Neuronal stem cell (in vitro differentiated cells): ENCODE data around the gene MICAL3.

Experiments used
- DNase-seq: peaks from one replicate; pipeline ENCODE4 v3.0.0-alpha.2; 2013; ENCODE audit warnings: low spot score
- H2AFZ ChIP-seq: one replicate; pipeline ENCODE4 v1.6.1; 2013; ENCODE audit warnings: mild to moderate bottlenecking, low read length, inconsistent platforms
- H2AK5ac ChIP-seq: 2 replicates; pipeline ENCODE4 v1.6.1; 2013; ENCODE audit warnings: low read depth, mild to moderate bottlenecking, inconsistent platforms, low read length, moderate library complexity, mixed read lengths
- H2BK120ac ChIP-seq: 2 replicates; pipeline ENCODE4 v1.6.1; 2013; ENCODE audit warnings: low read depth, mild to moderate bottlenecking, inconsistent platforms, low read length, moderate library complexity, mixed read lengths
- H2BK12ac ChIP-seq: one replicate; pipeline ENCODE4 v1.6.1; 2013; ENCODE audit warnings: low read length, inconsistent platforms
- H2BK15ac ChIP-seq: 2 replicates; pipeline ENCODE4 v1.6.1; 2013; ENCODE audit warnings: mild to moderate bottlenecking, low read length, inconsistent platforms, mixed read lengths
- H2BK5ac ChIP-seq: one replicate; pipeline ENCODE4 v1.6.1; 2013; ENCODE audit warnings: inconsistent platforms, mild to moderate bottlenecking, low read length, moderate library complexity
- H3K14ac ChIP-seq: one replicate; pipeline ENCODE4 v1.6.1; 2013; ENCODE audit warnings: low read length, inconsistent platforms
- H3K18ac ChIP-seq: 2 replicates; pipeline ENCODE4 v1.6.1; 2013; ENCODE audit warnings: low read length, inconsistent platforms
- H3K23ac ChIP-seq: 2 replicates; pipeline ENCODE4 v1.6.1; 2013; ENCODE audit warnings: low read depth, mild to moderate bottlenecking, mixed read lengths, low read length, inconsistent platforms; ENCODE audit not compliant: poor library complexity
- H3K27ac ChIP-seq: replicated peaks from 3 replicates; pipeline ENCODE4 v1.5.1; 2013; ENCODE audit warnings: low read length, inconsistent platforms
- H3K27me3 ChIP-seq, 3 experiments: 2 replicates each; pipeline ENCODE4 v1.6.1; 2013; ENCODE audit warnings: low read length in 3 of 3, mild to moderate bottlenecking in 2 of 3, inconsistent platforms in 1 of 3, low read depth in 1 of 3, mixed read lengths in 1 of 3, moderate library complexity in 1 of 3; ENCODE audit not compliant: control insufficient read depth in 3 of 3, insufficient read depth in 3 of 3
- H3K36me3 ChIP-seq, 2 donors: replicated peaks in 1 of 2; 2 replicates each; pipeline ENCODE4 v1.6.1; 2013; ENCODE audit warnings: low read length in 2 of 2; ENCODE audit not compliant: control insufficient read depth in 2 of 2, insufficient read depth in 2 of 2
- H3K4ac ChIP-seq: 2 replicates; pipeline ENCODE4 v1.6.1; 2013; ENCODE audit warnings: inconsistent platforms, mild to moderate bottlenecking, low read length, moderate library complexity
- H3K4me1 ChIP-seq, 2 donors: 1 replicate in 1 of 2; 2 replicates in 1 of 2; pipeline ENCODE4 v1.6.1; 2013; ENCODE audit warnings: low read length in 2 of 2, low read depth in 1 of 2; ENCODE audit not compliant: control insufficient read depth in 2 of 2, insufficient read depth in 1 of 2
- H3K4me2 ChIP-seq: one replicate; pipeline ENCODE4 v1.6.1; 2013; ENCODE audit warnings: mild to moderate bottlenecking, low read length, inconsistent platforms; ENCODE audit not compliant: insufficient read depth, poor library complexity, severe bottlenecking
- H3K4me3 ChIP-seq, 2 donors: 2 replicates each; pipeline ENCODE4 v1.5.1; 2013; ENCODE audit warnings: low read length in 2 of 2, mild to moderate bottlenecking in 2 of 2, inconsistent platforms in 1 of 2, moderate library complexity in 1 of 2
- H3K79me1 ChIP-seq: one replicate; pipeline ENCODE4 v1.6.1; 2013; ENCODE audit warnings: low read depth, mild to moderate bottlenecking, inconsistent platforms, low read length, moderate library complexity
- H3K9ac ChIP-seq: one replicate; pipeline ENCODE4 v1.6.1; 2013; ENCODE audit warnings: mild to moderate bottlenecking, low read depth, low read length, inconsistent platforms; ENCODE audit not compliant: poor library complexity
- H3K9me3 ChIP-seq, 2 donors: replicated peaks in 1 of 2; 2 replicates each; pipeline versions ENCODE3 to v1.6.1; 2013; ENCODE audit warnings: low read length in 2 of 2, mild to moderate bottlenecking in 2 of 2, inconsistent platforms in 1 of 2, low read depth in 1 of 2, mixed read lengths in 1 of 2, moderate library complexity in 1 of 2; ENCODE audit not compliant: control insufficient read depth in 2 of 2, insufficient read depth in 1 of 2
- H4K8ac ChIP-seq: one replicate; pipeline ENCODE4 v1.6.1; 2013; ENCODE audit warnings: low read depth, mild to moderate bottlenecking, inconsistent platforms, low read length, moderate library complexity
- H4K91ac ChIP-seq: one replicate; pipeline ENCODE4 v1.6.1; 2013; ENCODE audit warnings: low read length, low read depth, mild to moderate bottlenecking, inconsistent platforms; ENCODE audit not compliant: poor library complexity
- WGBS, 2 donors: extraction: QIAGEN DNeasy Blood & Tissue Kit; methylation state at CpG; one replicate each; pipeline ENCODE4 v1.1.7; 2013; ENCODE audit warnings: missing lambda C conversion rate in 2 of 2, mixed read lengths in 1 of 2; ENCODE audit not compliant: insufficient read length in 2 of 2, insufficient replicate concordance in 1 of 2; ENCODE audit errors: extremely low coverage in 2 of 2; 5-methylcytosine and 5-hydroxymethylcytosine counted together

MICAL3 gene

DNA sequence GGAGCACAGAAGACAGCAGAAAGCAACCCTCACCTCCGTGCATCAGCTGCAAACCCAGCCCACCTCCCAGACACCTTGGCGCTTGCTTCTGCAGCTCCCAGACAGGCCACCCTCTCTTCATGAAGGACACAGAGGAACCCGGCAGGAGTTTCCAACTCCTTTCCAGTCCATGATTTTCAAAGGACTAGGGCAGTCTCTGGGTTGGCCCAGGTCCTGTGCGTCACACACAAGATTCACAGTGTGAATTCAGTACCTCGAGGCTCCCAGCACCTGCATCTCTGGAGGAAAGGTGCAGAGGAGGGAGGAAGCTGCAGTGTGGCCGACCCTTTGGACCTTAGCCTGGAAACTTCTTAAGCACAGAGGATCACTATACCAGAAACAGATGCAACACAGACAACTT lies 189.1 kb downstream of the MICAL3 start:
- Histone ChIP-seq H3K4me3 (no peak overlapping the region), H3K79me1 (no peaks in the 10 kb centered on the region), H2BK15ac (no peak overlapping the region), H4K8ac (no peak overlapping the region), H3K23ac (no peak overlapping the region), H3K14ac (no peak overlapping the region), H3K4ac (no peak overlapping the region), H3K27ac (no peak overlapping the region), H2BK5ac (peak overlapping the region; percentile 54), H3K4me2 (no peak overlapping the region), H2AK5ac (no peak overlapping the region), H2BK12ac (no peak overlapping the region), H3K18ac (no peak overlapping the region), H3K36me3 (peaks cover 9 to 23% of the 10 kb centered on the region in 2 donors), H2BK120ac (no peak overlapping the region), H3K9me3 (no peaks in the 10 kb centered on the region), H3K27me3 (no peaks in the 10 kb centered on the region), H2AFZ (no peak overlapping the region), H4K91ac (no peak overlapping the region), H3K9ac (no peak overlapping the region), H3K4me1 (peaks cover 6 to 7% of the 10 kb centered on the region in 2 donors)
- WGBS, 2 donors: no CpG with 5 or more reads among the region's 6 CpGs
- no peak for DNase-seq

DNA sequence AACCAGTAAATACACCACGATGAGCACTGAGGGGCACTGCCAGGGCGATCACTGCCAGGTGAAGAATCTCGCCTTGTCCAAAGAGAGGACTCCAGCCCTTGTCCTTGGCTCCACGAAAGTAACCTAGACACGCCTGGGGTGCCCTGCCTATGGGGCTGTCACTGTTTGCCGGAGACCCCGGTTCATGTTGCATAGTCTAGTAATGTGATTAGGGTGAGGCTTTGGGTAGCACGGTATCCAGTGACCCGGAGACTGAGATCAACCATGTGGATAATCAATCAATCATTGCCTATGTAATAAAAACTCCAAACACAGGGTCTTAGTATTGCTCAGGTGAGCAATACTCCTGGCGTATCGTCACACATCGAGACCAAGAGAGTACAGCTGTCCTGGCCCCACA lies 190.9 kb downstream of the MICAL3 start:
- no CpG with 5 or more reads among the region's 12 CpGs for WGBS, 2 donors

DNA sequence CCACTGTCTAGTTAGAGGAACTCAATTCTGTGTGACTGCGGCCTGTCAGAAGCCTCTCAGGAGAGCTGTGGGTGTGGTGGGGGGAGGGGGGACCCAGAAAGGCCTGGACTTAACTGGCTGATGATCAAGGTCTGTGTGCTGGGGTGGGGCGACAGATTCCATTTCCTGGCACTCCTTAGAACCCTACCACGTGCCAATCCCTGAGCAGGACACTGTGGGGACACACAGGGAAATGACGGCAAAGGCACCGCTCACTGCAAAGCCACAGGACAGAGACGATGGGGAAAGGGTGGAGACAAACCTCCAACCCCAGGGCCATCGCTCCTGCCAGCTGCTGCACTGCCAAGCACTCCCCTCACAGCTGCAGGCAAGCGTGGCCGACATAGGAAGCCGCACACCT lies 191.7 kb downstream of the MICAL3 start:
- H3K4ac ChIP-seq: no peak overlapping the region
- H3K4me1 ChIP-seq: peaks cover 14 to 17% of the 10 kb centered on the region in 2 donors
- H2BK5ac ChIP-seq: no peak overlapping the region
- H2BK12ac ChIP-seq: no peak overlapping the region
- H3K18ac ChIP-seq: no peak overlapping the region
- no peak overlapping the region for H3K4me3 ChIP-seq
- no CpG with 5 or more reads among the region's 10 CpGs for WGBS, 2 donors
- H2AFZ ChIP-seq: no peak overlapping the region
- no peaks in the 10 kb centered on the region for H3K79me1 ChIP-seq
- no peak overlapping the region for H3K9ac ChIP-seq
- DNase-seq: no peak
- H3K23ac ChIP-seq: peak overlapping the region; percentile 59
- no peak overlapping the region for H4K91ac ChIP-seq
- no peak overlapping the region for H2BK120ac ChIP-seq
- no peak overlapping the region for H2BK15ac ChIP-seq
- no peak overlapping the region for H3K4me2 ChIP-seq
- no peak overlapping the region for H2AK5ac ChIP-seq
- H3K36me3 ChIP-seq: peaks cover 10 to 21% of the 10 kb centered on the region in 2 donors
- H3K9me3 ChIP-seq: no peaks in the 10 kb centered on the region
- no peak overlapping the region for H3K27ac ChIP-seq
- no peak overlapping the region for H4K8ac ChIP-seq
- peak overlapping the region; percentile 72 for H3K14ac ChIP-seq
- H3K27me3 ChIP-seq: no peaks in the 10 kb centered on the region

More for the DNA sequence above, 190.9 kb downstream of the MICAL3 start:
- Histone ChIP-seq H2AFZ (no peak overlapping the region), H4K8ac (no peak overlapping the region), H2BK5ac (no peak overlapping the region), H3K36me3 (peaks cover 10 to 22% of the 10 kb centered on the region in 2 donors), H3K23ac (no peak overlapping the region), H2AK5ac (no peak overlapping the region), H3K18ac (no peak overlapping the region), H3K27me3 (no peaks in the 10 kb centered on the region), H2BK120ac (no peak overlapping the region), H2BK15ac (no peak overlapping the region), H4K91ac (no peak overlapping the region), H3K27ac (no peak overlapping the region), H3K9me3 (no peaks in the 10 kb centered on the region), H3K14ac (no peak overlapping the region), H3K4me3 (no peak overlapping the region), H3K9ac (no peak overlapping the region), H3K79me1 (no peaks in the 10 kb centered on the region), H3K4me1 (peaks cover 7 to 9% of the 10 kb centered on the region in 2 donors), H3K4ac (no peak overlapping the region), H2BK12ac (no peak overlapping the region), H3K4me2 (no peak overlapping the region)
- no peak for DNase-seq

DNA sequence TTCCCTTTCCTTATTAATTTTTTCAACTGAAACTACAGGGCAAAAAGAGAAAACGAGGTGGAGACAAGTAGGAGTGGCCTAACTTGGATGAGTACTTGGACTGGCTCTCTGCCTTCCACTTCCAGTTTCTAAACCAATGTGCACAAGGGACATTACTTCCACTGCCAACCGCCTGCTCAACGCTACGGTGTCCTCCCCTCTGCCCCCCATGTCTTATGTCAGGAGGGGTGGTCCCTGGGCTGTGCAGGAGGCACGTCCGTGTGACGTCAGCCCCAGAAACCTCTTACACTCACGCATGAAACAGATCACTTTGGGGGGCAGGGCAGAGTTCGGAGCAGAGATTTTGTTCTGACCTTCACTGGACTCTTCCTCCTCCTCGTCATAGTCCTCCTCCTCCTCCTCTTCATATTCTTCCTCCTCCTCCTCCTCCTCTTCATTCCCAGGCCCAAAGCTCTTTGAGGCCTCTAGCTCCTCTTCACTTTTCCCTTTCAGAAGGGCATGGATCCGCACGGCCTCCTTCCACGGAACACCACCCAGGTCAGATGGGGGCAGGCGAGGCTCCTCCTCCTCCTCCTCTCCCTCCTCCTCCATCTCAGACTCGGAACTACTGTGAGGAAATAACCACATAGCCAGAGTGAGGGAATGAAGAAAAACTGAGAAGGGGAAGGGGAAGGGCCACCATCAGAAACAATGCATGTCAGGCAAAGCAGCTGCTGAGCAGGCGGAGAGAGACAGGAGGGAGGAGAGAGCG lies 192.7 kb downstream of the MICAL3 start:
- no peak overlapping the region for H3K4me3 ChIP-seq
- no peak overlapping the region for H3K4ac ChIP-seq
- DNase-seq: no peak
- no peak overlapping the region for H3K18ac ChIP-seq
- no peaks in the 10 kb centered on the region for H3K27me3 ChIP-seq
- H2AFZ ChIP-seq: no peak overlapping the region
- WGBS, 2 donors: no CpG with 5 or more reads among the region's 17 CpGs
- H3K4me1 ChIP-seq: peaks cover 14 to 16% of the 10 kb centered on the region in 2 donors
- no peak overlapping the region for H2AK5ac ChIP-seq
- no peak overlapping the region for H2BK15ac ChIP-seq
- H2BK120ac ChIP-seq: no peak overlapping the region
- no peak overlapping the region for H4K8ac ChIP-seq
- peak overlapping the region; percentile 76 for H3K23ac ChIP-seq
- no peak overlapping the region for H3K4me2 ChIP-seq
- H3K9ac ChIP-seq: peak overlapping the region; percentile 24
- H2BK5ac ChIP-seq: no peak overlapping the region
- H3K9me3 ChIP-seq: no peaks in the 10 kb centered on the region
- H4K91ac ChIP-seq: no peak overlapping the region
- no peaks in the 10 kb centered on the region for H3K79me1 ChIP-seq
- H3K27ac ChIP-seq: no peak overlapping the region
- no peak overlapping the region for H2BK12ac ChIP-seq
- H3K14ac ChIP-seq: peak overlapping the region; percentile 41
- peaks cover 8 to 22% of the 10 kb centered on the region in 2 donors for H3K36me3 ChIP-seq
